ENCODE results near the gene C11orf54.

The C11orf54 gene

DNA sequence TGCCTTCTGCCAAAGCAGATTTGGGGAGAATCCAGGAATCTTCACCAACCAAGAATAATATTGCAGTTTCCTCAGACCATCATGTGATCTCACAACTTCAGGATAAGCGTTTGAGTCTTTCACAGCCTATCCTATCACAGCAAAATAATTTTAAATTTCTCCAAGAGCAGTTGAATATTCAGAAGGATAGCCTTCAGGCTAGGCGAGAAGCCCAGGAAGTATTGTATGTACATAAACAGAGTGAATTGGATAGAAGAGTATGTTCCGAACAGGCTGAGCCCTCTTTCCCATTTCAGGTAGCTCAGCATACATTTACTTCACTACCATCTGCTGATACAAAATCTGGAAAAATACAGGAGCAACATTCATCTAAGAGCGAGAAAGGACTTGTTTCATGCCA lies 43.9 kb upstream of the C11orf54 start:
- Histone ChIP-seq H3K27me3 (ENCODE audit: insufficient read depth, low read length, poor library complexity) (no peaks in the 10 kb centered on the region), H4K20me1 (ENCODE audit: insufficient read depth, low read length) (no peaks in the 10 kb centered on the region), H3K4me2 (ENCODE audit: insufficient read depth, low read length) (no peak overlapping the region), H3K79me2 (ENCODE audit: insufficient read depth, low read length) (peaks cover 9% of the 10 kb centered on the region; the same call in 1 of the 2 replicates), H3K9ac (ENCODE audit: low read depth, low read length) (no peak overlapping the region), H3K9me3 (ENCODE audit: insufficient read depth, low read length, severe bottlenecking) (no peaks in the 10 kb centered on the region), H3K4me1 (ENCODE audit: insufficient read depth, low read length) (no peaks in the 10 kb centered on the region), H3K27ac (ENCODE audit: low read length) (no peak overlapping the region), H3K4me3 (ENCODE audit: low read depth in 1 of 2, low read length in 2 of 2) (no peak overlapping the region), H3K36me3 (ENCODE audit: insufficient read depth, low read length) (peaks cover 96% of the 10 kb centered on the region), H2AFZ (ENCODE audit: low read depth, low read length) (no peak overlapping the region)
- no peak for ATAC-seq (ENCODE audit: insufficient read depth, low read depth)
- DNase-seq: no peak
- TF ChIP-seq, protein P1, sequence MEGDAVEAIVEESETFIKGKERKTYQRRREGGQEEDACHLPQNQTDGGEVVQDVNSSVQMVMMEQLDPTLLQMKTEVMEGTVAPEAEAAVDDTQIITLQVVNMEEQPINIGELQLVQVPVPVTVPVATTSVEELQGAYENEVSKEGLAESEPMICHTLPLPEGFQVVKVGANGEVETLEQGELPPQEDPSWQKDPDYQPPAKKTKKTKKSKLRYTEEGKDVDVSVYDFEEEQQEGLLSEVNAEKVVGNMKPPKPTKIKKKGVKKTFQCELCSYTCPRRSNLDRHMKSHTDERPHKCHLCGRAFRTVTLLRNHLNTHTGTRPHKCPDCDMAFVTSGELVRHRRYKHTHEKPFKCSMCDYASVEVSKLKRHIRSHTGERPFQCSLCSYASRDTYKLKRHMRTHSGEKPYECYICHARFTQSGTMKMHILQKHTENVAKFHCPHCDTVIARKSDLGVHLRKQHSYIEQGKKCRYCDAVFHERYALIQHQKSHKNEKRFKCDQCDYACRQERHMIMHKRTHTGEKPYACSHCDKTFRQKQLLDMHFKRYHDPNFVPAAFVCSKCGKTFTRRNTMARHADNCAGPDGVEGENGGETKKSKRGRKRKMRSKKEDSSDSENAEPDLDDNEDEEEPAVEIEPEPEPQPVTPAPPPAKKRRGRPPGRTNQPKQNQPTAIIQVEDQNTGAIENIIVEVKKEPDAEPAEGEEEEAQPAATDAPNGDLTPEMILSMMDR (IDR thresholded peaks at IDR 0.05; ENCODE audit: borderline replicate concordance, extremely low read depth, low read length, poor library complexity, severe bottlenecking): no peak
- TF ChIP-seq EZH2 (IDR thresholded peaks at IDR 0.05; ENCODE audit: borderline replicate concordance, low read depth, low read length, severe bottlenecking): no peak

DNA sequence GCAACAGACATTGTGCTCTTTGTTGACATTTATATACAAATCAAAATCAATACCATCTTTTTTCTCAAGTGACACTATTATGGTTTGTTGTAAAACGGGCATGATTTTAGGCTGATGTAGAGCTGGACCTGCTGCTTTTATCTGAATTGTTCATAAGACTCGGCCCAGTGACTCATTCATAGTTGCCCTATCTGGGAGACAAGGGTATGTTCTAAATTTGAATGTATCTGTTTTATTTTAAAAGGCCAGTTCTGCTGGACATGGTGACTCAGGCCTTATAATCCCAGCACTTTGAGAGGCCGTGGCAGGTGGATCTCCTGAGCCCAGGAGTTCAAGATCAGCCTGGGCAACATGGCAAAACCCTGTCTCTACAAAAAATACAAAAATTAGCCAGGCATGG lies 40.6 kb upstream of the C11orf54 start:
- ATAC-seq (ENCODE audit: insufficient read depth, low read depth) (no peak), DNase-seq (no peak)
- Histone ChIP-seq H2AFZ (ENCODE audit: low read depth, low read length) (no peak overlapping the region), H3K9me3 (ENCODE audit: insufficient read depth, low read length, severe bottlenecking) (no peaks in the 10 kb centered on the region), H3K27me3 (ENCODE audit: insufficient read depth, low read length, poor library complexity) (no peaks in the 10 kb centered on the region), H3K79me2 (ENCODE audit: insufficient read depth, low read length) (peaks cover 18% of the 10 kb centered on the region; the same call in 1 of the 2 replicates), H3K4me1 (ENCODE audit: insufficient read depth, low read length) (no peaks in the 10 kb centered on the region), H3K4me3 (ENCODE audit: low read depth in 1 of 2, low read length in 2 of 2) (no peak overlapping the region), H3K9ac (ENCODE audit: low read depth, low read length) (no peak overlapping the region), H3K36me3 (ENCODE audit: insufficient read depth, low read length) (peaks cover 98% of the 10 kb centered on the region), H4K20me1 (ENCODE audit: insufficient read depth, low read length) (no peaks in the 10 kb centered on the region), H3K27ac (ENCODE audit: low read length) (no peak overlapping the region), H3K4me2 (ENCODE audit: insufficient read depth, low read length) (no peak overlapping the region)
- TF ChIP-seq, protein P1 (IDR thresholded peaks at IDR 0.05; ENCODE audit: borderline replicate concordance, extremely low read depth, low read length, poor library complexity, severe bottlenecking): no peak
- no peak for TF ChIP-seq EZH2 (IDR thresholded peaks at IDR 0.05; ENCODE audit: borderline replicate concordance, low read depth, low read length, severe bottlenecking)

DNA sequence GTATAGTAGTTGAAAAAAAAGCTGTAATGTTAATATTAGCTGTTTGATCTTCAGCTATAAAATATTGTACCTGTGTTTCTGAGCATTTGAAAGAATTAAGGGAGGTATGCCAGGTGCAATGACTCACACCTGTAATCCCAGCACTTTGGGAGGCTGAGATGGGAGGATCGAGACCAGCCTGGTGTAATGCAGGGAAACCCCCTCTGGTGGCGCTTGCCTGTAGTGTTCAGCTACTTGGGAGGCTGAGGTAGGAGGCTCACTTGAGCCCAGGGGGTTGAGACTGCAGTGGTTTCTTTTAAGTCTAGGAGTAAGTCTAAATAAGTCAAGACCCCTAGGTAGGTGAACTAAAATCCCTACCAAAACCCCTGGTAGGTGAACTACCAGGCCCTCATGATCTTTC lies 37.2 kb upstream of the C11orf54 start:
- H3K79me2 ChIP-seq (ENCODE audit: insufficient read depth, low read length): peaks cover 29% of the 10 kb centered on the region
- no peak overlapping the region for H3K4me2 ChIP-seq (ENCODE audit: insufficient read depth, low read length)
- no peaks in the 10 kb centered on the region for H3K27me3 ChIP-seq (ENCODE audit: insufficient read depth, low read length, poor library complexity)
- H3K36me3 ChIP-seq (ENCODE audit: insufficient read depth, low read length): peaks cover 98% of the 10 kb centered on the region
- no peak overlapping the region for H3K9ac ChIP-seq (ENCODE audit: low read depth, low read length)
- H3K4me1 ChIP-seq (ENCODE audit: insufficient read depth, low read length): no peaks in the 10 kb centered on the region
- no peak overlapping the region for H3K27ac ChIP-seq (ENCODE audit: low read length)
- H3K4me3 ChIP-seq (ENCODE audit: low read depth in 1 of 2, low read length in 2 of 2): no peak overlapping the region
- no peak for TF ChIP-seq EZH2 (IDR thresholded peaks at IDR 0.05; ENCODE audit: borderline replicate concordance, low read depth, low read length, severe bottlenecking)
- TF ChIP-seq, protein P1 (IDR thresholded peaks at IDR 0.05; ENCODE audit: borderline replicate concordance, extremely low read depth, low read length, poor library complexity, severe bottlenecking): peak; percentile 41
- no peaks in the 10 kb centered on the region for H4K20me1 ChIP-seq (ENCODE audit: insufficient read depth, low read length)
- 0 out of 3 replicates have a peak, but pooled peaks have one; percentile 22 for ATAC-seq (ENCODE audit: insufficient read depth, low read depth)
- no peak overlapping the region for H2AFZ ChIP-seq (ENCODE audit: low read depth, low read length)
- DNase-seq: peak; percentile 15
- peaks cover 12% of the 10 kb centered on the region for H3K9me3 ChIP-seq (ENCODE audit: insufficient read depth, low read length, severe bottlenecking)

DNA sequence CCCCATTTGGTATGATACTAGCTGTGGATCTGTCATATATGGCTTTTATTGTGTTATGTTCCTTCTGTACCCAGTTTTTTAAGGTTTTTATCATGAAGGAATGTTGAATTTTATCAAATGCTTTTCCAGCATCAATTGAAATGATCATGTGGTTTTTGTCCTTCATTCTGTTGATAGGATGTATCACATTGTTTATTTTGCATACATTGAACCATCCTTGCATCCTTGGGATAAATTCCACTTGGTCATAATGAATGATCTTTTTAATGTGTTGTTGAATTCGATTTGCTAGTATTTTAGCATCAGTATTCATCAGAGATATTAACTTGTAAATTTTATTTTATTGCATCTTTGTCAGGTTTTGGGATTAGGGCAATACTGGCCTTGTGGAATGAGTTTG lies 31.2 kb upstream of the C11orf54 start:
- Histone ChIP-seq H2AFZ (ENCODE audit: low read depth, low read length) (no peak overlapping the region), H3K9me3 (ENCODE audit: insufficient read depth, low read length, severe bottlenecking) (peaks cover 16% of the 10 kb centered on the region), H3K4me1 (ENCODE audit: insufficient read depth, low read length) (peaks cover 2% of the 10 kb centered on the region; the same call in 1 of the 2 replicates), H3K36me3 (ENCODE audit: insufficient read depth, low read length) (peaks cover 94% of the 10 kb centered on the region), H3K4me3 (ENCODE audit: low read depth in 1 of 2, low read length in 2 of 2) (no peak overlapping the region), H4K20me1 (ENCODE audit: insufficient read depth, low read length) (peaks cover 8% of the 10 kb centered on the region; the same call in 1 of the 2 replicates), H3K27me3 (ENCODE audit: insufficient read depth, low read length, poor library complexity) (no peaks in the 10 kb centered on the region), H3K4me2 (ENCODE audit: insufficient read depth, low read length) (no peak overlapping the region), H3K9ac (ENCODE audit: low read depth, low read length) (no peak overlapping the region), H3K79me2 (ENCODE audit: insufficient read depth, low read length) (peaks cover 52% of the 10 kb centered on the region), H3K27ac (ENCODE audit: low read length) (no peak overlapping the region)
- TF ChIP-seq EZH2 (IDR thresholded peaks at IDR 0.05; ENCODE audit: borderline replicate concordance, low read depth, low read length, severe bottlenecking): no peak
- DNase-seq (no peak), ATAC-seq (ENCODE audit: insufficient read depth, low read depth) (no peak)

All from DND-41 (cell line).